Endothelial cell of umbilical vein (primary cell): ENCODE measurements around the gene TSPAN9. TPM values are rescaled to one million over a fixed set of nuclear protein-coding genes. Genes with fewer than 3 reads are reported as not detected.

Experiments used
- BruUV-seq: library from RNA; stranded (reverse); fragments of 400-500 nt; replicated peaks from 2 replicates; lab custom pipeline; 2021; lab: Mats Ljungman, UMichigan
- CTCF ChIA-PET: fragments of 300-600, 350-600 bp; sonication (Branson Sonifier 250); formaldehyde crosslinking; loops from one replicate; lab custom pipeline; 2021; ENCODE audit warnings: antibody characterized with exemption, inconsistent platforms; lab: Charles Lee
- POLR2A ChIA-PET: fragments of 300-600, 350-600 bp; sonication (Branson Sonifier 250); formaldehyde crosslinking; loops from one replicate; lab custom pipeline; 2021; ENCODE audit warnings: antibody characterized with exemption, inconsistent platforms; lab: Charles Lee
- DNase-seq: peaks from one replicate; pipeline ENCODE4 v3.0.0-alpha.2; 2011; ENCODE audit warnings: low read depth, low spot score
- FAIRE-seq: peaks from 2 replicates; lab custom pipeline; 2011; peaks lifted over from hg19 to GRCh38; lab: Jason Lieb, UNC
- H2AFZ ChIP-seq: 2 replicates; pipeline ENCODE4 v1.6.0; 2012; ENCODE audit warnings: low read depth, low read length, control low read depth, inconsistent platforms
- H3K27ac ChIP-seq: 2 replicates; pipeline ENCODE4 v1.5.1; 2011; ENCODE audit warnings: low read depth, mild to moderate bottlenecking, control low read depth, low read length, moderate library complexity; ENCODE audit not compliant: insufficient read depth
- H3K27me3 ChIP-seq, 2 experiments: 2 replicates each; pipeline versions ENCODE4 v1.6.0 to v1.6.1; 2011; ENCODE audit warnings: low read length in 2 of 2, mixed read lengths in 1 of 2; ENCODE audit not compliant: control insufficient read depth in 2 of 2, insufficient read depth in 2 of 2
- H3K36me3 ChIP-seq, 2 experiments: 2 replicates in 1 of 2; 3 replicates in 1 of 2; pipeline ENCODE4 v1.5.1; 2011; ENCODE audit warnings: low read length in 2 of 2, mild to moderate bottlenecking in 1 of 2, moderate library complexity in 1 of 2; ENCODE audit not compliant: control insufficient read depth in 2 of 2, insufficient read depth in 2 of 2; ENCODE audit errors: extremely low read depth in 1 of 2
- H3K4me1 ChIP-seq: 3 replicates; pipeline ENCODE4 v1.5.1; 2011; ENCODE audit warnings: mild to moderate bottlenecking, low read length; ENCODE audit not compliant: control insufficient read depth, insufficient read depth; ENCODE audit errors: extremely low read depth
- H3K4me2 ChIP-seq: 2 replicates; pipeline ENCODE4 v1.6.1; 2011; ENCODE audit warnings: low read length, control low read depth, mixed read lengths; ENCODE audit not compliant: insufficient read depth
- H3K4me3 ChIP-seq, 3 experiments: fragments of 200-600 bp in 1 of 3; sonication (generic), shearing (Covaris generic) in 1 of 3; replicated peaks in 1 of 3; 2 replicates each; pipeline ENCODE4 v1.5.1; 2011 to 2016; ENCODE audit warnings: control low read depth in 3 of 3, low read length in 3 of 3, mild to moderate bottlenecking in 2 of 3, inconsistent platforms in 1 of 3, low read depth in 1 of 3, moderate library complexity in 1 of 3; ENCODE audit not compliant: insufficient read depth in 1 of 3
- H3K79me2 ChIP-seq: 2 replicates; pipeline ENCODE4 v1.6.0; 2012; ENCODE audit warnings: low read length, inconsistent platforms; ENCODE audit not compliant: control insufficient read depth, insufficient read depth
- H3K9ac ChIP-seq: replicated peaks from 2 replicates; pipeline ENCODE3; 2011; ENCODE audit warnings: low read length, control low read depth; ENCODE audit not compliant: insufficient read depth; ENCODE audit errors: extremely low read depth
- H3K9me1 ChIP-seq: replicated peaks from 3 replicates; pipeline ENCODE4 v1.6.0; 2011; ENCODE audit warnings: mild to moderate bottlenecking, low read length; ENCODE audit not compliant: control insufficient read depth, insufficient read depth; ENCODE audit errors: extremely low read depth
- H3K9me3 ChIP-seq: replicated peaks from 2 replicates; pipeline ENCODE4 v1.5.1; 2012; ENCODE audit warnings: low read length, inconsistent platforms; ENCODE audit not compliant: control insufficient read depth, insufficient read depth
- H4K20me1 ChIP-seq: replicated peaks from 2 replicates; pipeline ENCODE3; 2011; ENCODE audit warnings: mild to moderate bottlenecking, low read length; ENCODE audit not compliant: control insufficient read depth, insufficient read depth; ENCODE audit errors: extremely low read depth
- CTCF ChIP-seq, 2 donors: IDR thresholded peaks; 1 replicate in 1 of 2; 2 replicates in 1 of 2; pipeline ENCODE4 v1.5.1; 2011; ENCODE audit warnings: low read length in 2 of 2, mild to moderate bottlenecking in 2 of 2, moderate library complexity in 2 of 2, control low read depth in 1 of 2, inconsistent platforms in 1 of 2, low read depth in 1 of 2; ENCODE audit not compliant: insufficient read depth in 1 of 2; ENCODE audit errors: extremely low read depth in 1 of 2
- EZH2 ChIP-seq: IDR thresholded peaks from 2 replicates; pipeline ENCODE4 v1.6.1; 2012; ENCODE audit warnings: borderline replicate concordance, low read depth, mild to moderate bottlenecking, moderate library complexity, low read length, inconsistent platforms; ENCODE audit not compliant: severe bottlenecking
- FOS ChIP-seq: IDR thresholded peaks from 2 replicates; pipeline ENCODE4 v1.6.1; 2011; ENCODE audit warnings: mild to moderate bottlenecking, low read length, moderate library complexity, borderline replicate concordance; ENCODE audit not compliant: insufficient read depth
- GATA2 ChIP-seq: IDR thresholded peaks from 2 replicates; pipeline ENCODE4 v1.7.0; 2011; ENCODE audit warnings: low read depth, mild to moderate bottlenecking, moderate library complexity, mixed read lengths, low read length; ENCODE audit not compliant: insufficient read length, insufficient read depth
- JUN ChIP-seq: IDR thresholded peaks from 2 replicates; pipeline ENCODE4 v1.6.1; 2011; ENCODE audit warnings: borderline replicate concordance, low read depth; ENCODE audit not compliant: insufficient read length, insufficient read depth
- MAX ChIP-seq: IDR thresholded peaks from 2 replicates; pipeline ENCODE4 v1.6.1; 2011; ENCODE audit not compliant: insufficient read depth, insufficient read length
- MYC ChIP-seq: IDR thresholded peaks from one replicate; pipeline ENCODE4 v1.6.1; 2011; ENCODE audit warnings: mild to moderate bottlenecking, low read depth, low read length
- POLR2A ChIP-seq: IDR thresholded peaks from 2 replicates; pipeline ENCODE4 v1.6.1; 2012; ENCODE audit warnings: low read depth, mild to moderate bottlenecking, control low read depth, low read length
- POLR2AphosphoS5 ChIP-seq: IDR thresholded peaks from 2 replicates; pipeline ENCODE4 v1.6.1; 2012; ENCODE audit warnings: low read depth, mild to moderate bottlenecking, control low read depth, low read length, moderate library complexity; ENCODE audit not compliant: insufficient read depth
- dilution Hi-C: fragments of 300-500 bp; cut with MboI; formaldehyde crosslinking; loops from one replicate; pipeline ENCODE4 v1.15.0; 2019; ENCODE audit warnings: low sequenced_read_pairs; ENCODE audit not compliant: extremely low pct_ligation_motif_present
- intact Hi-C: fragments of 100-400 bp; cut with micrococcal nuclease; formaldehyde crosslinking; loops from one replicate; pipeline ENCODE4 v1.10.0; 2022
- polyA plus RNA-seq, 4 experiments: library from polyadenylated mRNA; depleted of rRNA in 3 of 4; stranded (reverse) in 3 of 4; unstranded in 1 of 4; fragments of >200 nt; gene quantifications; 2 replicates each; pipeline versions ENCODE4 v1.2.1 to v1.2.3, GENCODE V29; 2011 to 2012; ENCODE audit warnings: missing spikeins in 1 of 4
- total RNA-seq: library from RNA; stranded (reverse); gene quantifications from 2 replicates; pipeline ENCODE4 v1.2.3, GENCODE V29; 2021

Gene TSPAN9
- total and polyA plus RNA-seq, 2 donors (not counting 3 experiments of a cell fraction or from before 2014, with no cell fraction given) = 43.3 to 66.8 TPM

DNA sequence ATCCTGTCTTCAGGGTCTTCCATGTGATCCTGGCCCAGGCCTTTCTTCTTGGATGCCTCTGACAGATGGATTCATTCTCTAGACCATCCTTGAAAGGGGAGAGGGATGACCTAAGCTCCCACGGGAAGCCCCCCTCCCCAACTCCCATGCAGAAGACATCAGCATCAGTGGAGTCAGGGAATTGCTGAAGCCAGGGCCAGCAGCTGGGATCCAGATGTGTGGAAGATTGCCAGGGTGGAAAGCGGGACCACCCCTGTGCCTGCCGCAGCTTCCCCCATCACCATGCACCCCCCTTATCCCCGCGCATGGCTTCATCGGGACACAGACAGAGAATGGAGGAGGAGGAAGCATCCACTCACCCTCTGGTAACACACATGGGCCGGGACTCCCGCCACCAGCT lies 230.2 kb downstream of the TSPAN9 start:
- H2AFZ ChIP-seq = no peak overlapping the region
- no peak for TF ChIP-seq FOS
- TF ChIP-seq EZH2 = no peak
- TF ChIP-seq GATA2 = no peak
- no peak for TF ChIP-seq CTCF (IDR thresholded peaks at IDR 0.05; ENCODE audit: extremely low read depth in 1 of 2, insufficient read depth in 1 of 2, low read depth in 1 of 2, low read length in 2 of 2)
- no peak for TF ChIP-seq MAX
- TF ChIP-seq POLR2A = no peak
- TF ChIP-seq MYC = no peak
- TF ChIP-seq POLR2AphosphoS5 = no peak
- no peak for TF ChIP-seq JUN
- no peaks in the 10 kb centered on the region for H3K9me1 ChIP-seq
- no peaks in the 10 kb centered on the region for H4K20me1 ChIP-seq
- H3K4me1 ChIP-seq = peaks cover 11% of the 10 kb centered on the region
- BruUV-seq = no TSS peak
- no peak overlapping the region for H3K27ac ChIP-seq
- H3K4me3 ChIP-seq = no peak overlapping the region
- ChIA-PET CTCF (no interaction called here), POLR2A (no interaction called here)
- dilution Hi-C loops = no loop called here
- DNase-seq (no peak), FAIRE-seq (no peak)
- H3K9ac ChIP-seq = no peak overlapping the region
- H3K36me3 ChIP-seq = no peaks in the 10 kb centered on the region
- intact Hi-C loops = no loop called here
- H3K4me2 ChIP-seq = no peak overlapping the region
- no peaks in the 10 kb centered on the region for H3K9me3 ChIP-seq
- H3K27me3 ChIP-seq = no peaks in the 10 kb centered on the region
- no peaks in the 10 kb centered on the region for H3K79me2 ChIP-seq
